Measurements from ENCODE around the gene CD96. TPM values are rescaled to one million over a fixed set of nuclear protein-coding genes. Genes with fewer than 3 reads are reported as not detected.

The CD96 gene
- total RNA-seq, 1 donor from 2014 or later, result not detected

GRCh38 chr3:111566844-111567243 lies 24.8 kb downstream of the CD96 start:
- no peak for DNase-seq

- DNase-seq, result no peak
Measured at GRCh38 chr3:111568355-111568754, 26.4 kb downstream of the CD96 start.

- DNase-seq, result no peak
Measured at GRCh38 chr3:111568911-111569310, 26.9 kb downstream of the CD96 start.

- DNase-seq, result no peak
Measured at GRCh38 chr3:111570404-111571030, 28.5 kb downstream of the CD96 start.

GRCh38 chr3:111571282-111571681 lies 29.3 kb downstream of the CD96 start:
- DNase-seq, result no peak

GRCh38 chr3:111571907-111572460 lies 30.0 kb downstream of the CD96 start:
- no peak for DNase-seq

- no peak for DNase-seq
Measured at GRCh38 chr3:111577113-111577512, 35.1 kb downstream of the CD96 start.

- DNase-seq, result no peak
Measured at GRCh38 chr3:111577798-111578685, 36.0 kb downstream of the CD96 start.

GRCh38 chr3:111578867-111579266 lies 36.9 kb downstream of the CD96 start:
- DNase-seq, result no peak

- DNase-seq, result no peak
Measured at GRCh38 chr3:111579495-111579894, 37.5 kb downstream of the CD96 start.

GRCh38 chr3:111581403-111582119 lies 39.6 kb downstream of the CD96 start:
- no peak for DNase-seq

- DNase-seq, result no peak
Measured at GRCh38 chr3:111582120-111582474, 40.1 kb downstream of the CD96 start.

GRCh38 chr3:111584744-111585143 lies 42.7 kb downstream of the CD96 start:
- no peak for DNase-seq

- no peak for DNase-seq
Measured at GRCh38 chr3:111585217-111585616, 43.2 kb downstream of the CD96 start.

GRCh38 chr3:111588527-111588926 lies 46.5 kb downstream of the CD96 start:
- DNase-seq, result no peak

GRCh38 chr3:111589303-111590142 lies 47.5 kb downstream of the CD96 start:
- DNase-seq, result no peak

- no peak for DNase-seq
Measured at GRCh38 chr3:111590143-111590491, 48.1 kb downstream of the CD96 start.

- DNase-seq, result no peak
Measured at GRCh38 chr3:111591555-111591954, 49.6 kb downstream of the CD96 start.

- DNase-seq, result no peak
Measured at GRCh38 chr3:111592143-111592542, 50.1 kb downstream of the CD96 start.

GRCh38 chr3:111592936-111593335 lies 50.9 kb downstream of the CD96 start:
- DNase-seq, result no peak

- DNase-seq, result no peak
Measured at GRCh38 chr3:111593666-111594065, 51.7 kb downstream of the CD96 start.

- no peak for DNase-seq
Measured at GRCh38 chr3:111594205-111594604, 52.2 kb downstream of the CD96 start.

Data from occipital lobe (tissue), 2 donors.